HL-60 (cell line): ENCODE measurements around the gene SRI.
"Not testable (repeated sequence)": the region's sequence is repeated elsewhere in the genome, so short reads cannot be mapped to it uniquely, and the experiment has no call there.

Source experiments
- DNase-seq, 2 experiments: peaks; one replicate each; pipeline ENCODE4 v3.0.0-alpha.2; 2010 to 2020; ENCODE audit warnings: low read depth in 1 of 2, low spot score in 1 of 2
- H3K27ac ChIP-seq: fragments of 250-450 bp; sonication (Bioruptor Pico); replicated peaks from 2 replicates; pipeline ENCODE4 v1.5.1; 2020; ENCODE audit warnings: mild to moderate bottlenecking, moderate library complexity
- H3K27me3 ChIP-seq: fragments of 250-450 bp; sonication (Bioruptor Pico); 2 replicates; pipeline ENCODE4 v1.5.1; 2021; ENCODE audit warnings: mild to moderate bottlenecking, moderate library complexity; ENCODE audit not compliant: insufficient read depth, poor library complexity, severe bottlenecking
- H3K4me3 ChIP-seq: replicated peaks from 2 replicates; pipeline ENCODE4 v1.5.1; 2011; ENCODE audit warnings: mild to moderate bottlenecking, control low read depth, low read length; ENCODE audit not compliant: insufficient read depth
- GABPA ChIP-seq: IDR thresholded peaks from 2 replicates; pipeline ENCODE4 v1.6.1; 2012; ENCODE audit warnings: low read depth
- POLR2AphosphoS5 ChIP-seq: IDR thresholded peaks from 2 replicates; pipeline ENCODE4 v1.6.1; 2012; ENCODE audit warnings: low read depth
- SPI1 ChIP-seq: IDR thresholded peaks from 2 replicates; pipeline ENCODE4 v1.6.1; 2012; ENCODE audit warnings: low read depth, mild to moderate bottlenecking, borderline replicate concordance
- TF ChIP-seq, protein P1 (sequence below): IDR thresholded peaks from 2 replicates; pipeline ENCODE4 v1.6.1; 2012; ENCODE audit warnings: low read depth; ENCODE audit not compliant: insufficient replicate concordance
- TF ChIP-seq, protein P2 (sequence below): IDR thresholded peaks from one replicate; pipeline ENCODE4 v1.5.1; 2011; ENCODE audit warnings: low read length, control low read depth, inconsistent platforms; ENCODE audit not compliant: insufficient read depth

Gene SRI

GRCh38 chr7:88165697-88166096 lies 54.1 kb downstream of the SRI start:
- no peak for DNase-seq
- Histone ChIP-seq H3K27ac (no peak overlapping the region), H3K27me3 (no peaks in the 10 kb centered on the region), H3K4me3 (no peak overlapping the region)
- TF ChIP-seq, protein P1, sequence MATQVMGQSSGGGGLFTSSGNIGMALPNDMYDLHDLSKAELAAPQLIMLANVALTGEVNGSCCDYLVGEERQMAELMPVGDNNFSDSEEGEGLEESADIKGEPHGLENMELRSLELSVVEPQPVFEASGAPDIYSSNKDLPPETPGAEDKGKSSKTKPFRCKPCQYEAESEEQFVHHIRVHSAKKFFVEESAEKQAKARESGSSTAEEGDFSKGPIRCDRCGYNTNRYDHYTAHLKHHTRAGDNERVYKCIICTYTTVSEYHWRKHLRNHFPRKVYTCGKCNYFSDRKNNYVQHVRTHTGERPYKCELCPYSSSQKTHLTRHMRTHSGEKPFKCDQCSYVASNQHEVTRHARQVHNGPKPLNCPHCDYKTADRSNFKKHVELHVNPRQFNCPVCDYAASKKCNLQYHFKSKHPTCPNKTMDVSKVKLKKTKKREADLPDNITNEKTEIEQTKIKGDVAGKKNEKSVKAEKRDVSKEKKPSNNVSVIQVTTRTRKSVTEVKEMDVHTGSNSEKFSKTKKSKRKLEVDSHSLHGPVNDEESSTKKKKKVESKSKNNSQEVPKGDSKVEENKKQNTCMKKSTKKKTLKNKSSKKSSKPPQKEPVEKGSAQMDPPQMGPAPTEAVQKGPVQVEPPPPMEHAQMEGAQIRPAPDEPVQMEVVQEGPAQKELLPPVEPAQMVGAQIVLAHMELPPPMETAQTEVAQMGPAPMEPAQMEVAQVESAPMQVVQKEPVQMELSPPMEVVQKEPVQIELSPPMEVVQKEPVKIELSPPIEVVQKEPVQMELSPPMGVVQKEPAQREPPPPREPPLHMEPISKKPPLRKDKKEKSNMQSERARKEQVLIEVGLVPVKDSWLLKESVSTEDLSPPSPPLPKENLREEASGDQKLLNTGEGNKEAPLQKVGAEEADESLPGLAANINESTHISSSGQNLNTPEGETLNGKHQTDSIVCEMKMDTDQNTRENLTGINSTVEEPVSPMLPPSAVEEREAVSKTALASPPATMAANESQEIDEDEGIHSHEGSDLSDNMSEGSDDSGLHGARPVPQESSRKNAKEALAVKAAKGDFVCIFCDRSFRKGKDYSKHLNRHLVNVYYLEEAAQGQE = no peak
- TF ChIP-seq, protein P2, sequence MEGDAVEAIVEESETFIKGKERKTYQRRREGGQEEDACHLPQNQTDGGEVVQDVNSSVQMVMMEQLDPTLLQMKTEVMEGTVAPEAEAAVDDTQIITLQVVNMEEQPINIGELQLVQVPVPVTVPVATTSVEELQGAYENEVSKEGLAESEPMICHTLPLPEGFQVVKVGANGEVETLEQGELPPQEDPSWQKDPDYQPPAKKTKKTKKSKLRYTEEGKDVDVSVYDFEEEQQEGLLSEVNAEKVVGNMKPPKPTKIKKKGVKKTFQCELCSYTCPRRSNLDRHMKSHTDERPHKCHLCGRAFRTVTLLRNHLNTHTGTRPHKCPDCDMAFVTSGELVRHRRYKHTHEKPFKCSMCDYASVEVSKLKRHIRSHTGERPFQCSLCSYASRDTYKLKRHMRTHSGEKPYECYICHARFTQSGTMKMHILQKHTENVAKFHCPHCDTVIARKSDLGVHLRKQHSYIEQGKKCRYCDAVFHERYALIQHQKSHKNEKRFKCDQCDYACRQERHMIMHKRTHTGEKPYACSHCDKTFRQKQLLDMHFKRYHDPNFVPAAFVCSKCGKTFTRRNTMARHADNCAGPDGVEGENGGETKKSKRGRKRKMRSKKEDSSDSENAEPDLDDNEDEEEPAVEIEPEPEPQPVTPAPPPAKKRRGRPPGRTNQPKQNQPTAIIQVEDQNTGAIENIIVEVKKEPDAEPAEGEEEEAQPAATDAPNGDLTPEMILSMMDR = no peak
- TF ChIP-seq GABPA = no peak
- TF ChIP-seq SPI1 = no peak
- TF ChIP-seq POLR2AphosphoS5 = no peak

- not testable (repeated sequence) for H3K4me3 ChIP-seq, H3K27ac ChIP-seq, H3K27me3 ChIP-seq, DNase-seq
These were observed 60.1 kb downstream of the SRI start for GRCh38 chr7:88159741-88160140.

DNA sequence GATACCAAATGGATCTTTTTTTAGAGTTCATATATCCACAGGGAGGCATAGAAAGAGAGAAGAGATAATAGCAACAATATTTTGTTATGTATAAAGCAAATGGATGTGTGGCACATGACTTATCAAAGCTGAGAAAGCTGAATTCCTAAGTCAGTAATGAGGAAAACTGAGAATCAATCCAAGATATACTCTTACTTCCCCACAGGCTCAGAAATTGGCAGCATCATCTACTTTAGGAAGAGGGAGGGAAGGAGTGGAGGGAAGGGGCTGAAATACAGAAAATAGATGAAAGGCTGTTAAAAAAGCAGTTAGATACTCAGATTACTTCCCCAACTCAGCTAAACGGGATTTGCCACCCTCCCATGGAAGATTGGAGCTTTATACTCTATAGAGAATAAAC lies 63.5 kb downstream of the SRI start:
- TF ChIP-seq, protein P2 = no peak
- TF ChIP-seq, protein P1 = no peak
- no peak for TF ChIP-seq POLR2AphosphoS5
- TF ChIP-seq SPI1 = no peak
- no peak for TF ChIP-seq GABPA
- no peak overlapping the region for H3K27ac ChIP-seq
- no peak for DNase-seq

GRCh38 chr7:88155756-88156155 lies 64.1 kb downstream of the SRI start:
- DNase-seq = no peak
- Histone ChIP-seq H3K27ac (no peak overlapping the region), H3K27me3 (no peaks in the 10 kb centered on the region), H3K4me3 (no peak overlapping the region)
- TF ChIP-seq POLR2AphosphoS5 = no peak
- TF ChIP-seq, protein P2 = no peak
- TF ChIP-seq, protein P1 = no peak
- TF ChIP-seq GABPA = no peak
- TF ChIP-seq SPI1 = no peak

More for the DNA sequence above, 63.5 kb downstream of the SRI start:
- Histone ChIP-seq H3K4me3 (no peak overlapping the region), H3K27me3 (no peaks in the 10 kb centered on the region)
